ENCODE data around the gene RSRC1.

Gene RSRC1

GRCh38 chr3:158109804-158110657, at the start of gene RSRC1:
TSS of gene RSRC1 (plus strand) at chr3:158110089. CDS start at chr3:158122105, 12,016 bp downstream.
- TF ChIP-seq TAF1 (IDR thresholded peaks at IDR 0.05; ENCODE audit: low read depth), result peak; percentile 55
- TF ChIP-seq RAD21 (IDR thresholded peaks at IDR 0.05; ENCODE audit: low read depth), result no peak; the same call in 1 of the 2 replicates
- TF ChIP-seq ZBTB7A (IDR thresholded peaks at IDR 0.05; ENCODE audit: low read depth), result no peak
- TF ChIP-seq CREB1 (IDR thresholded peaks at IDR 0.05; ENCODE audit: low read depth), result no peak
- no peak for TF ChIP-seq USF1 (IDR thresholded peaks at IDR 0.05)
- TF ChIP-seq TEAD4 (IDR thresholded peaks at IDR 0.05), result no peak; the same call in 1 of the 2 replicates
- no peak for TF ChIP-seq TCF12 (IDR thresholded peaks at IDR 0.05; ENCODE audit: low read depth)
- peak; percentile 82 for TF ChIP-seq YY1 (IDR thresholded peaks at IDR 0.05; ENCODE audit: low read depth)
- no peak for TF ChIP-seq NFIC (IDR thresholded peaks at IDR 0.05)
- TF ChIP-seq CEBPB (IDR thresholded peaks at IDR 0.05), result no peak
- no peak; the same call in 1 of the 2 replicates for TF ChIP-seq EP300 (IDR thresholded peaks at IDR 0.05; ENCODE audit: borderline replicate concordance)
- TF ChIP-seq FOXM1 (IDR thresholded peaks at IDR 0.05; ENCODE audit: borderline replicate concordance, low read depth), result no peak
- TF ChIP-seq EGR1 (IDR thresholded peaks at IDR 0.05), result no peak
- 0 out of 2 replicates have a peak, but pooled peaks have one; percentile 0 for TF ChIP-seq REST (IDR thresholded peaks at IDR 0.05; ENCODE audit: low read depth)
- TF ChIP-seq MAX (IDR thresholded peaks at IDR 0.05), result peak; percentile 82

GRCh38 chr3:158072790-158073189, 37.1 kb upstream of the RSRC1 start:
- TF ChIP-seq RAD21 (IDR thresholded peaks at IDR 0.05; ENCODE audit: low read depth) (no peak), REST (IDR thresholded peaks at IDR 0.05; ENCODE audit: low read depth) (no peak), ZBTB7A (IDR thresholded peaks at IDR 0.05; ENCODE audit: low read depth) (no peak), EP300 (IDR thresholded peaks at IDR 0.05; ENCODE audit: borderline replicate concordance) (no peak), YY1 (IDR thresholded peaks at IDR 0.05; ENCODE audit: low read depth) (no peak), MAX (IDR thresholded peaks at IDR 0.05) (no peak), USF1 (IDR thresholded peaks at IDR 0.05) (no peak), TAF1 (IDR thresholded peaks at IDR 0.05; ENCODE audit: low read depth) (no peak), TCF12 (IDR thresholded peaks at IDR 0.05; ENCODE audit: low read depth) (no peak), NFIC (IDR thresholded peaks at IDR 0.05) (no peak), FOXM1 (IDR thresholded peaks at IDR 0.05; ENCODE audit: borderline replicate concordance, low read depth) (no peak), EGR1 (IDR thresholded peaks at IDR 0.05) (no peak), CREB1 (IDR thresholded peaks at IDR 0.05; ENCODE audit: low read depth) (no peak), CEBPB (IDR thresholded peaks at IDR 0.05) (no peak), TEAD4 (IDR thresholded peaks at IDR 0.05) (no peak)

GRCh38 chr3:158074591-158074990, 35.3 kb upstream of the RSRC1 start:
- TF ChIP-seq REST (IDR thresholded peaks at IDR 0.05; ENCODE audit: low read depth) (no peak), TAF1 (IDR thresholded peaks at IDR 0.05; ENCODE audit: low read depth) (no peak), RAD21 (IDR thresholded peaks at IDR 0.05; ENCODE audit: low read depth) (no peak), FOXM1 (IDR thresholded peaks at IDR 0.05; ENCODE audit: borderline replicate concordance, low read depth) (no peak), MAX (IDR thresholded peaks at IDR 0.05) (no peak), TEAD4 (IDR thresholded peaks at IDR 0.05) (no peak), YY1 (IDR thresholded peaks at IDR 0.05; ENCODE audit: low read depth) (no peak), TCF12 (IDR thresholded peaks at IDR 0.05; ENCODE audit: low read depth) (no peak), CEBPB (IDR thresholded peaks at IDR 0.05) (no peak), EP300 (IDR thresholded peaks at IDR 0.05; ENCODE audit: borderline replicate concordance) (no peak), USF1 (IDR thresholded peaks at IDR 0.05) (no peak)

Measured in Ishikawa (cell line).